ENCODE measurements around the gene DLG3. TPM values are rescaled to one million over a fixed set of nuclear protein-coding genes. Genes with fewer than 3 reads are reported as not detected.
A peak's percentile ranks its signal among the peaks of the same experiment; 100 is the strongest.

The DLG3 gene
- total and polyA plus RNA-seq, 10 of the 15 experiments (the other 5 are each of a cell fraction or from before 2014, with no cell fraction given) = 1.3 to 32.2 (median 3.9) TPM

GRCh38 chrX:70552130-70552704 is 107.6 kb downstream of the DLG3 start:
- FAIRE-seq (no peak), DNase-seq (ENCODE audit: low read depth, low spot score) (no peak), ATAC-seq (no peak)
- Histone ChIP-seq H3K4me2 (ENCODE audit: control insufficient read depth, insufficient read depth) (no peak overlapping the region), H2AFZ (ENCODE audit: control insufficient read depth, low read depth, low read length) (no peak overlapping the region), H3K9me3 (replicated peaks; ENCODE audit: control insufficient read depth, insufficient read depth, low read length) (no peaks in the 10 kb centered on the region), H3K79me2 (ENCODE audit: control insufficient read depth, insufficient read depth, low read length) (no peaks in the 10 kb centered on the region), H3K27ac (ENCODE audit: control insufficient read depth, insufficient read depth) (no peak overlapping the region), H3K36me3 (ENCODE audit: control insufficient read depth in 2 of 2, insufficient read depth in 2 of 2, low read length in 1 of 2) (no peaks in the 10 kb centered on the region), H3K27me3 (replicated peaks in 1 of 2; ENCODE audit: control insufficient read depth in 2 of 2, insufficient read depth in 2 of 2, low read length in 1 of 2) (no peaks in the 10 kb centered on the region), H3K4me3 (no peak overlapping the region), H4K20me1 (ENCODE audit: control insufficient read depth, insufficient read depth) (no peaks in the 10 kb centered on the region), H3K9ac (ENCODE audit: control insufficient read depth, insufficient read depth, low read length) (no peak overlapping the region), H3K4me1 (ENCODE audit: control insufficient read depth, insufficient read depth, low read length) (no peaks in the 10 kb centered on the region)
- POLR2A ChIA-PET = no interaction called here
- BruUV-seq (replicated peaks) = no TSS peak
- in situ Hi-C loops (cut with MboI) = no loop called here
- 36% methylated on average over 7 of the region's 7 CpGs for WGBS (ENCODE audit: insufficient coverage, insufficient replicate concordance, low lambda C conversion rate, missing lambda C conversion rate)
- CTCF ChIA-PET = interaction anchor here (1.4 to 1.5 kb wide), 2 partner anchors 113 to 117 kb away, joined by 3 read pairs; no protein-coding TSS in a partner anchor
- intact Hi-C loops (cut with micrococcal nuclease; ENCODE audit: unreplicated experiment) = loop anchor here (5.0 kb wide), 1 partner anchor 115 kb away; no protein-coding TSS in a partner anchor
- no peak for TF ChIP-seq RAD51 (IDR thresholded peaks at IDR 0.05)
- SMC1A ChIA-PET (ENCODE audit: uncharacterized antibody, unreplicated experiment) = interaction anchor here (1.1 kb wide), 1 partner anchor 96 kb away, joined by 5 read pairs; no protein-coding TSS in a partner anchor
- RAD21 ChIA-PET (ENCODE audit: unreplicated experiment) = no interaction called here

- Histone ChIP-seq H3K36me3 (ENCODE audit: control insufficient read depth in 2 of 2, insufficient read depth in 2 of 2, low read length in 1 of 2) (no peaks in the 10 kb centered on the region), H3K4me1 (ENCODE audit: control insufficient read depth, insufficient read depth, low read length) (no peaks in the 10 kb centered on the region), H3K4me2 (ENCODE audit: control insufficient read depth, insufficient read depth) (no peak overlapping the region; the same call in 1 of the 2 replicates), H3K27me3 (replicated peaks in 1 of 2; ENCODE audit: control insufficient read depth in 2 of 2, insufficient read depth in 2 of 2, low read length in 1 of 2) (no peaks in the 10 kb centered on the region), H3K27ac (ENCODE audit: control insufficient read depth, insufficient read depth) (no peak overlapping the region), H3K9me3 (replicated peaks; ENCODE audit: control insufficient read depth, insufficient read depth, low read length) (no peaks in the 10 kb centered on the region), H2AFZ (ENCODE audit: control insufficient read depth, low read depth, low read length) (no peak overlapping the region), H3K4me3 (no peak overlapping the region), H3K9ac (ENCODE audit: control insufficient read depth, insufficient read depth, low read length) (no peak overlapping the region), H4K20me1 (ENCODE audit: control insufficient read depth, insufficient read depth) (no peaks in the 10 kb centered on the region), H3K79me2 (ENCODE audit: control insufficient read depth, insufficient read depth, low read length) (no peaks in the 10 kb centered on the region)
- CTCF ChIA-PET = interaction anchor here (1.0 to 2.0 kb wide), 5 partner anchors 98 to 130 kb away, joined by 3 to 10 read pairs (median 5); partner anchors contain the start of gene GDPD2
- in situ Hi-C loops (cut with MboI) (no loop called here), intact Hi-C loops (cut with micrococcal nuclease; ENCODE audit: unreplicated experiment) (loop anchor here (5.0 kb wide), 1 partner anchor 116 kb away; no protein-coding TSS in a partner anchor)
- WGBS (ENCODE audit: insufficient coverage, insufficient replicate concordance, low lambda C conversion rate, missing lambda C conversion rate) = 17% methylated on average over 1 of the region's 1 CpG
- no peak for FAIRE-seq
- POLR2A ChIA-PET = no interaction called here
- RAD21 ChIA-PET (ENCODE audit: unreplicated experiment) = interaction anchor here (0.9 kb wide), 1 partner anchor 118 kb away, joined by 6 read pairs; no protein-coding TSS in a partner anchor
- peak; percentile 71 for ATAC-seq
- TF ChIP-seq PKNOX1 (IDR thresholded peaks at IDR 0.05) (peak; percentile 58), ZNF687 (IDR thresholded peaks at IDR 0.05) (no peak)
- BruUV-seq (replicated peaks) = no TSS peak
- SMC1A ChIA-PET (ENCODE audit: uncharacterized antibody, unreplicated experiment) = interaction anchor here (1.1 to 1.3 kb wide), 2 partner anchors 97 to 98 kb away, joined by 4 to 5 read pairs; no protein-coding TSS in a partner anchor
- no peak for DNase-seq (ENCODE audit: low read depth, low spot score)
Observed at GRCh38 chrX:70553516-70553915, 108.9 kb downstream of the DLG3 start.
